Loucy (cell line): ENCODE measurements around the gene CFAP20DC.

Experiments
- EZH2phosphoT487 ChIP-seq: fragments of 200-600 bp; IDR thresholded peaks from 2 replicates; pipeline ENCODE4 v1.6.1; 2018; ENCODE audit warnings: antibody characterized with exemption, mild to moderate bottlenecking, moderate library complexity, borderline replicate concordance
- TF ChIP-seq, protein P1 (sequence below): fragments of 200-600 bp; sonication (generic); conservative IDR thresholded peaks from 2 replicates; pipeline ENCODE4 v1.5.1; 2014; ENCODE audit warnings: mild to moderate bottlenecking, antibody characterized with exemption, low read length

GRCh38 chr3:58749948-58750347 lies 299.9 kb downstream of the CFAP20DC start:
- TF ChIP-seq, protein P1, sequence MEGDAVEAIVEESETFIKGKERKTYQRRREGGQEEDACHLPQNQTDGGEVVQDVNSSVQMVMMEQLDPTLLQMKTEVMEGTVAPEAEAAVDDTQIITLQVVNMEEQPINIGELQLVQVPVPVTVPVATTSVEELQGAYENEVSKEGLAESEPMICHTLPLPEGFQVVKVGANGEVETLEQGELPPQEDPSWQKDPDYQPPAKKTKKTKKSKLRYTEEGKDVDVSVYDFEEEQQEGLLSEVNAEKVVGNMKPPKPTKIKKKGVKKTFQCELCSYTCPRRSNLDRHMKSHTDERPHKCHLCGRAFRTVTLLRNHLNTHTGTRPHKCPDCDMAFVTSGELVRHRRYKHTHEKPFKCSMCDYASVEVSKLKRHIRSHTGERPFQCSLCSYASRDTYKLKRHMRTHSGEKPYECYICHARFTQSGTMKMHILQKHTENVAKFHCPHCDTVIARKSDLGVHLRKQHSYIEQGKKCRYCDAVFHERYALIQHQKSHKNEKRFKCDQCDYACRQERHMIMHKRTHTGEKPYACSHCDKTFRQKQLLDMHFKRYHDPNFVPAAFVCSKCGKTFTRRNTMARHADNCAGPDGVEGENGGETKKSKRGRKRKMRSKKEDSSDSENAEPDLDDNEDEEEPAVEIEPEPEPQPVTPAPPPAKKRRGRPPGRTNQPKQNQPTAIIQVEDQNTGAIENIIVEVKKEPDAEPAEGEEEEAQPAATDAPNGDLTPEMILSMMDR = no peak
- TF ChIP-seq EZH2phosphoT487 = no peak
